CD14-positive monocyte (primary cell): ENCODE data around the gene TMEM87B. TPM values are rescaled to one million over a fixed set of nuclear protein-coding genes. Genes with fewer than 3 reads are reported as not detected.
"Not testable (repeated sequence)": the region's sequence is repeated elsewhere in the genome, so short reads cannot be mapped to it uniquely, and the experiment has no call there.

ENCODE experiments used
- DNase-seq, 3 donors: peaks; one replicate each; pipeline ENCODE4 v3.0.0-alpha.2; 2011 to 2022
- H2AFZ ChIP-seq: 2 replicates; pipeline ENCODE4 v1.6.0; 2012; ENCODE audit warnings: mild to moderate bottlenecking, low read depth, low read length, inconsistent platforms; ENCODE audit not compliant: insufficient read depth, poor library complexity, severe bottlenecking
- H3K27ac ChIP-seq, 2 donors: 1 replicate in 1 of 2; 2 replicates in 1 of 2; pipeline ENCODE4 v1.5.1; 2012 to 2013; ENCODE audit warnings: low read length in 2 of 2, control low read depth in 1 of 2, inconsistent platforms in 1 of 2, low read depth in 1 of 2, mild to moderate bottlenecking in 1 of 2
- H3K27me3 ChIP-seq, 2 donors: one replicate each; pipeline versions ENCODE4 v1.6.0 to v1.6.1; 2011 to 2013; ENCODE audit warnings: low read length in 2 of 2; ENCODE audit not compliant: control insufficient read depth in 2 of 2, insufficient read depth in 2 of 2
- H3K36me3 ChIP-seq, 2 donors: replicated peaks in 1 of 2; 1 replicate in 1 of 2; 2 replicates in 1 of 2; pipeline versions ENCODE4 v1.5.1 to v1.6.1; 2012 to 2013; ENCODE audit warnings: low read length in 2 of 2, control low read depth in 1 of 2, inconsistent platforms in 1 of 2, mild to moderate bottlenecking in 1 of 2; ENCODE audit not compliant: insufficient read depth in 2 of 2, control insufficient read depth in 1 of 2
- H3K4me1 ChIP-seq, 2 donors: 1 replicate in 1 of 2; 2 replicates in 1 of 2; pipeline versions ENCODE4 v1.5.1 to v1.6.1; 2012 to 2013; ENCODE audit warnings: low read length in 2 of 2, control low read depth in 1 of 2, inconsistent platforms in 1 of 2, mild to moderate bottlenecking in 1 of 2, moderate library complexity in 1 of 2; ENCODE audit not compliant: insufficient read depth in 2 of 2, control insufficient read depth in 1 of 2
- H3K4me2 ChIP-seq: replicated peaks from 2 replicates; pipeline ENCODE3; 2012; ENCODE audit warnings: low read length, moderate library complexity, mild to moderate bottlenecking; ENCODE audit not compliant: poor library complexity, severe bottlenecking; ENCODE audit errors: extremely low read depth
- H3K4me3 ChIP-seq, 3 experiments: fragments of 200-600 bp in 1 of 3; sonication (generic) in 1 of 3; replicated peaks in 1 of 3; 1 replicate in 2 of 3; 2 replicates in 1 of 3; pipeline ENCODE4 v1.5.1; 2011 to 2013; ENCODE audit warnings: low read length in 3 of 3, mild to moderate bottlenecking in 3 of 3, control low read depth in 2 of 3, low read depth in 2 of 3, inconsistent platforms in 1 of 3, moderate library complexity in 1 of 3
- H3K79me2 ChIP-seq: 2 replicates; pipeline ENCODE4 v1.6.0; 2012; ENCODE audit warnings: mild to moderate bottlenecking, control low read depth, inconsistent platforms, low read length, moderate library complexity; ENCODE audit not compliant: insufficient read depth
- H3K9ac ChIP-seq: 2 replicates; pipeline ENCODE4 v1.6.0; 2017; ENCODE audit warnings: low read length, mild to moderate bottlenecking; ENCODE audit not compliant: insufficient read depth, poor library complexity, severe bottlenecking
- H3K9me3 ChIP-seq, 2 donors: replicated peaks in 1 of 2; 1 replicate in 1 of 2; 2 replicates in 1 of 2; pipeline versions ENCODE4 v1.5.1 to v1.6.1; 2012 to 2013; ENCODE audit warnings: low read length in 2 of 2, control low read depth in 1 of 2; ENCODE audit not compliant: control insufficient read depth in 1 of 2, insufficient read depth in 1 of 2
- H4K20me1 ChIP-seq: 2 replicates; pipeline ENCODE4 v1.6.0; 2012; ENCODE audit warnings: mild to moderate bottlenecking, low read length, control low read depth, moderate library complexity; ENCODE audit not compliant: insufficient read depth
- H3K27ac Mint-ChIP-seq, 7 donors: one replicate each; pipeline ENCODE4 v1.8.0; 2020; ENCODE audit warnings: mild to moderate bottlenecking in 7 of 7, mixed read lengths in 7 of 7, moderate library complexity in 6 of 7, inconsistent platforms in 2 of 7
- H3K27me3 Mint-ChIP-seq, 3 donors: one replicate each; pipeline ENCODE4 v1.8.0; 2021 to 2022; ENCODE audit warnings: low read depth in 3 of 3, mild to moderate bottlenecking in 3 of 3, mixed read lengths in 3 of 3, moderate library complexity in 3 of 3, inconsistent platforms in 1 of 3
- H3K36me3 Mint-ChIP-seq, 2 donors: one replicate each; pipeline ENCODE4 v1.8.0; 2020; ENCODE audit warnings: mixed read lengths in 2 of 2, inconsistent platforms in 1 of 2, mild to moderate bottlenecking in 1 of 2
- H3K4me1 Mint-ChIP-seq: one replicate; pipeline ENCODE4 v1.8.0; 2020; ENCODE audit warnings: mild to moderate bottlenecking, mixed read lengths
- H3K4me3 Mint-ChIP-seq, 2 donors: one replicate each; pipeline ENCODE4 v1.8.0; 2020; ENCODE audit warnings: mild to moderate bottlenecking in 2 of 2, mixed read lengths in 2 of 2, moderate library complexity in 1 of 2
- H3K9me3 Mint-ChIP-seq, 7 donors: one replicate each; pipeline ENCODE4 v1.8.0; 2020 to 2022; ENCODE audit warnings: mixed read lengths in 7 of 7, mild to moderate bottlenecking in 6 of 7, moderate library complexity in 6 of 7, inconsistent platforms in 2 of 7
- WGBS: methylation state at CpG from one replicate; pipeline ENCODE4 v1.1.5; 2013; ENCODE audit warnings: missing lambda C conversion rate; ENCODE audit not compliant: insufficient coverage; 5-methylcytosine and 5-hydroxymethylcytosine counted together
- intact Hi-C, 2 donors: fragments of 100-400 bp; cut with micrococcal nuclease; formaldehyde crosslinking; loops; one replicate each; pipeline versions ENCODE4 v1.15.0 to v1.15.1; 2023
- polyA plus RNA-seq, 3 donors: library from polyadenylated mRNA; depleted of rRNA in 1 of 3; unstranded in 2 of 3; stranded (reverse) in 1 of 3; fragments of 300-500 nt in 2 of 3; fragments of >200 nt in 1 of 3; fragmentation: Illumina TruSeq in 2 of 3; gene quantifications; 1 replicate in 2 of 3; 2 replicates in 1 of 3; pipeline ENCODE4 v1.2.3, GENCODE V29; 2012 to 2021
- TF ChIP-seq, protein P1 (sequence below): fragments of 200-600 bp; IDR thresholded peaks from one replicate; pipeline ENCODE4 v1.8.0; 2022; ENCODE audit warnings: antibody characterized with exemption, mild to moderate bottlenecking

Gene TMEM87B
- polyA plus RNA-seq, 3 donors, result 9.1 to 13.4 (median 11.4) TPM

DNA sequence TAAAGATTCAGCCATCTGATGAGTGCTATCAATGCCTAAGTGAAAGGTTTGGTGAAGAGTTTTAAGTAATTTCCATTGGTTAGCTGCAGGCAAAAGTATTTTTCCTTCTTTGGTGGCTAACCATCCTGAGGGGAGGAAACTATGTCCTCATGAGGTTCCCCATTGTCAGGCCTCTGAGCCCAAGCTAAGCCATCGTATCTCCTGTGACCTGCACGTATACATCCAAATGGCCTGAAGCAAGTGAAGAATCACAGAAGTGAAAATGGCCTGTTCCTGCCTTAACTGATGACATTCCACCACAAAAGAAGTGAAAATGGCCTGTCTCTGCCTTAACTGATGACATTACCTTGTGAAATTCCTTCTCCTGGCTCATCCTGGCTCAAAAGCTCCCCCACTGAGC lies 15.0 kb upstream of the TMEM87B start:
- H3K4me3 ChIP-seq, H3K36me3 Mint-ChIP-seq, H3K79me2 ChIP-seq, H3K27me3 ChIP-seq, H3K27me3 Mint-ChIP-seq, H3K36me3 ChIP-seq, H4K20me1 ChIP-seq, H3K27ac ChIP-seq, DNase-seq, H3K27ac Mint-ChIP-seq, H3K4me3 Mint-ChIP-seq, H3K4me1 Mint-ChIP-seq, H3K9me3 ChIP-seq, H3K4me1 ChIP-seq, H3K4me2 ChIP-seq, intact Hi-C loops, H2AFZ ChIP-seq, H3K9ac ChIP-seq: not testable (repeated sequence)
- WGBS, result 56% methylated on average over 2 of the region's 2 CpGs
- peaks cover 0 to 24% (median 7%) of the 10 kb centered on the region in 7 donors for H3K9me3 Mint-ChIP-seq

DNA sequence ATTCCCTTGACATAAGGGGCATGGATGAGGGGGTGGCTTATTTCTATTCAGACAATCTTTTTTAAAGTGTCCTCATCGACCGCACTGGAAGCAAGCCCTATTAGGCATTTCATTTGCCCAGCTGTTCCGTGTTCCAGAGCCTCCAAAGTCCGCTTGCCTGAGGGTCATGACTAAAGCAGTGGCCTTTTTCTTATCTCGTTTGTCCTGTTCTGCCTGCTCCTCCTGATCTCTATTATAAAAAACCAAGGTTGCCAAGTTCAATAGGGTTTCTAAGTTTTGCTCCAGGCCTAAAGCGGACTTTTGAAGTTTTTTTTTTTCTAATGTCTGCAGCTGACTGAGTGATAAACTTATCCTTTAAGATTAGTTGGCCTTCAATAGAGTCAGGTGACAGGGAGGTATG lies 13.6 kb upstream of the TMEM87B start:
- H3K27me3 Mint-ChIP-seq, H3K4me3 Mint-ChIP-seq, H3K4me2 ChIP-seq, H3K4me1 ChIP-seq, H3K27ac ChIP-seq, H3K27me3 ChIP-seq, H3K27ac Mint-ChIP-seq, intact Hi-C loops, H3K9ac ChIP-seq, H3K79me2 ChIP-seq, H3K36me3 Mint-ChIP-seq, H3K4me1 Mint-ChIP-seq, H3K4me3 ChIP-seq, H4K20me1 ChIP-seq, H2AFZ ChIP-seq, H3K36me3 ChIP-seq, DNase-seq: not testable (repeated sequence)
- H3K9me3 ChIP-seq, result peaks cover 0 to 10% of the 10 kb centered on the region in 2 donors
- peaks cover 0 to 26% (median 14%) of the 10 kb centered on the region in 7 donors for H3K9me3 Mint-ChIP-seq
- 94% methylated on average over 5 of the region's 6 CpGs for WGBS

DNA sequence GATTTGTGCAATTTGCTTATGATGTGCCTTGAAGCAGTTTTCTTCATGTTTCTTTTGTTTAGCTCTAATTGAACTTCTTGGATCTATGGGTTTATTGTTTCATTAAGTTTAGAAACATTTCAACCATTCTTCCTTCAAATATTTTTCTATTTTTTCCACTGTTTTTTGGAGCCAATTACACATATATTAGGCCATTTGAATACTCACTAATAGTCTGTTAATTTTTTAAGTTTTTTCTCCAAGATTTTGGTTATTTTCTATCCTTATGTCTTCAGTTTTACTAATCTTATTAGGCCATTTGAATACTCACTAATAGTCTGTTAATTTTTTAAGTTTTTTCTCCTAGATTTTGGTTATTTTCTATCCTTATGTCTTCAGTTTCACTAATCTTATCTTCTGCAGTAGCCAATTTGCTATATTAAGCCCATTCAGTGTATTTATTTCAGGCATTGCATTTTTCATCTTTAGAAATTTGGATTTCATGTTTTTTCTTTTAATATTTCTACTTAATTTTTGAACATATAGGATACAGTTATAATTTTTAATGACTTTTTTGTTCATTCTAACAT lies 9.5 kb upstream of the TMEM87B start:
- H3K27me3 ChIP-seq, result no peaks in the 10 kb centered on the region
- H2AFZ ChIP-seq, result no peak overlapping the region
- H3K4me3 ChIP-seq, result no peak overlapping the region
- intact Hi-C loops, result loop anchor here (5.0 kb wide), 1 partner anchor 148 kb away; the partner anchor contains the start of gene MERTK (in 2 of the 2)
- TF ChIP-seq, protein P1, sequence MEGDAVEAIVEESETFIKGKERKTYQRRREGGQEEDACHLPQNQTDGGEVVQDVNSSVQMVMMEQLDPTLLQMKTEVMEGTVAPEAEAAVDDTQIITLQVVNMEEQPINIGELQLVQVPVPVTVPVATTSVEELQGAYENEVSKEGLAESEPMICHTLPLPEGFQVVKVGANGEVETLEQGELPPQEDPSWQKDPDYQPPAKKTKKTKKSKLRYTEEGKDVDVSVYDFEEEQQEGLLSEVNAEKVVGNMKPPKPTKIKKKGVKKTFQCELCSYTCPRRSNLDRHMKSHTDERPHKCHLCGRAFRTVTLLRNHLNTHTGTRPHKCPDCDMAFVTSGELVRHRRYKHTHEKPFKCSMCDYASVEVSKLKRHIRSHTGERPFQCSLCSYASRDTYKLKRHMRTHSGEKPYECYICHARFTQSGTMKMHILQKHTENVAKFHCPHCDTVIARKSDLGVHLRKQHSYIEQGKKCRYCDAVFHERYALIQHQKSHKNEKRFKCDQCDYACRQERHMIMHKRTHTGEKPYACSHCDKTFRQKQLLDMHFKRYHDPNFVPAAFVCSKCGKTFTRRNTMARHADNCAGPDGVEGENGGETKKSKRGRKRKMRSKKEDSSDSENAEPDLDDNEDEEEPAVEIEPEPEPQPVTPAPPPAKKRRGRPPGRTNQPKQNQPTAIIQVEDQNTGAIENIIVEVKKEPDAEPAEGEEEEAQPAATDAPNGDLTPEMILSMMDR, result no peak
- no peak for DNase-seq
- H3K4me3 Mint-ChIP-seq, result no peak overlapping the region
- no peaks in the 10 kb centered on the region for H3K36me3 ChIP-seq
- H3K27me3 Mint-ChIP-seq, result peaks cover 2 to 5% (median 2%) of the 10 kb centered on the region in 3 donors
- H3K4me1 ChIP-seq, result peaks cover 9% of the 10 kb centered on the region in 2 donors
- H3K79me2 ChIP-seq, result no peaks in the 10 kb centered on the region
- no peak overlapping the region for H3K27ac ChIP-seq
- peaks cover 0 to 15% (median 11%) of the 10 kb centered on the region in 7 donors for H3K9me3 Mint-ChIP-seq
- no peaks in the 10 kb centered on the region for H4K20me1 ChIP-seq
- H3K27ac Mint-ChIP-seq, result no peak overlapping the region
- peaks cover 14% of the 10 kb centered on the region for H3K4me1 Mint-ChIP-seq
- H3K4me2 ChIP-seq, result no peak overlapping the region
- peaks cover 2 to 3% of the 10 kb centered on the region in 2 donors for H3K36me3 Mint-ChIP-seq
- H3K9ac ChIP-seq, result no peak overlapping the region
- peaks cover 0 to 10% of the 10 kb centered on the region in 2 donors for H3K9me3 ChIP-seq
